Measurements from ENCODE around the gene EPB41L5.
"Not testable (repeated sequence)": the region's sequence is repeated elsewhere in the genome, so short reads cannot be mapped to it uniquely, and the experiment has no call there.

Gene EPB41L5

DNA sequence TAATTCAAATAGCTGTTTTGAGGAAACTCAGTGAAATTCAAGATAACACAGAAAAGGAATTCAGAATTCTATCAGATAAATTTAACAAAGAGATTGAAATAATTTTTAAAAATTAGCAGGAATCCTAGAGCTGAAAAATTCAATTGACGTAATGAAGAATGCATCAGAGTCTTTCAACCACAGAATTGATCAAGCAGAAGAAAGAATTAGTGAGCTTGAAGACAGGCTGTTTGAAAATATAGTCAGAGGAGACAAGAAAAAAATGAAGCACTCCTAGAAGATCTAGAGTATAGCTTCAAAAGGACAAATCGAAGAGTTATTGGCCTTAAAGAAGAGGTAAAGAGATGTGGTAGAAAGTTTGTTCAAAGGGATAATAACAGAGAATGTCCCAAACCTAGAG is 122.1 kb downstream of the EPB41L5 start:
- not testable (repeated sequence) for DNase-seq, H3K4me3 Mint-ChIP-seq, H3K27me3 Mint-ChIP-seq, H3K27ac Mint-ChIP-seq, ATAC-seq, H3K4me1 Mint-ChIP-seq
- peaks cover 11 to 17% of the 10 kb centered on the region in 2 donors for H3K9me3 Mint-ChIP-seq

- H3K27ac Mint-ChIP-seq: no peak overlapping the region
- no peaks in the 10 kb centered on the region for H3K4me1 Mint-ChIP-seq
- DNase-seq: no peak
- no peak overlapping the region for H3K4me3 Mint-ChIP-seq
- H3K27me3 Mint-ChIP-seq: no peaks in the 10 kb centered on the region
- no peaks in the 10 kb centered on the region for H3K9me3 Mint-ChIP-seq
- no peak for ATAC-seq
These were observed 128.0 kb downstream of the EPB41L5 start for GRCh38 chr2:120140866-120141265.

GRCh38 chr2:120141300-120142069 is 128.6 kb downstream of the EPB41L5 start:
- DNase-seq (no peak), ATAC-seq (no peak)
- no peaks in the 10 kb centered on the region for H3K9me3 Mint-ChIP-seq
- H3K4me3 Mint-ChIP-seq: no peak overlapping the region
- H3K27me3 Mint-ChIP-seq: no peaks in the 10 kb centered on the region
- H3K27ac Mint-ChIP-seq: no peak overlapping the region
- no peaks in the 10 kb centered on the region for H3K4me1 Mint-ChIP-seq

- H3K9me3 Mint-ChIP-seq: no peaks in the 10 kb centered on the region
- H3K27ac Mint-ChIP-seq: no peak overlapping the region
- H3K27me3 Mint-ChIP-seq: no peaks in the 10 kb centered on the region
- no peak for ATAC-seq
- no peak for DNase-seq
- no peak overlapping the region for H3K4me3 Mint-ChIP-seq
- no peaks in the 10 kb centered on the region for H3K4me1 Mint-ChIP-seq
These were observed 129.8 kb downstream of the EPB41L5 start for GRCh38 chr2:120142528-120143219.

GRCh38 chr2:120148229-120148628 is 135.4 kb downstream of the EPB41L5 start:
- no peaks in the 10 kb centered on the region for H3K27me3 Mint-ChIP-seq
- DNase-seq: no peak
- no peak overlapping the region for H3K27ac Mint-ChIP-seq
- H3K4me3 Mint-ChIP-seq: no peak overlapping the region
- H3K9me3 Mint-ChIP-seq: peaks cover 6 to 8% of the 10 kb centered on the region in 2 donors
- no peaks in the 10 kb centered on the region for H3K4me1 Mint-ChIP-seq
- no peak for ATAC-seq

DNA sequence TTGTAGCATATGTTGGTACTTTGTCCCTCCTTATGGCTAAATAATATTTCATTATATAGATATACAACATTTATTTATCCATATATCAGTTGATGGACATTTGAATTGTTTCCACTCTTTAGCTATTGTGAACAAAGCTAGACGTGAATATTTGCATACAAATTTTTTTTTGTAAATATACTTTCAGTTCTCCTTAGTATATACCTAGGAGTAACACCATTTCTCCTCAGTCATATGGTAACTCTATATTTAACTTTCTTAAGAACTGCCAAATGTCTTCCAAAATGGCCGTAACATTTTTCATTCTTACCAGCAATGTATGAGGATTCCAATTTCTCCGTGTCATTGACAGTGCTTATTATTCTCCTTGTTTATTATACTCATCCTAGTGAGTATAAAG is 135.8 kb downstream of the EPB41L5 start:
- Mint-ChIP-seq H3K27me3 (no peaks in the 10 kb centered on the region), H3K27ac (no peak overlapping the region), H3K4me1 (no peaks in the 10 kb centered on the region), H3K9me3 (peaks cover 8 to 10% of the 10 kb centered on the region in 2 donors), H3K4me3 (no peak overlapping the region)
- ATAC-seq (no peak), DNase-seq (no peak)

- no peaks in the 10 kb centered on the region for H3K27me3 Mint-ChIP-seq
- DNase-seq (no peak), ATAC-seq (no peak)
- H3K27ac Mint-ChIP-seq: no peak overlapping the region
- no peaks in the 10 kb centered on the region for H3K4me1 Mint-ChIP-seq
- peaks cover 8 to 14% of the 10 kb centered on the region in 2 donors for H3K9me3 Mint-ChIP-seq
- H3K4me3 Mint-ChIP-seq: no peak overlapping the region
These were observed 136.5 kb downstream of the EPB41L5 start for GRCh38 chr2:120149406-120149805.

- no peak overlapping the region for H3K4me3 Mint-ChIP-seq
- H3K9me3 Mint-ChIP-seq: peaks cover 10 to 14% of the 10 kb centered on the region in 2 donors
- H3K27me3 Mint-ChIP-seq: no peaks in the 10 kb centered on the region
- no peak for DNase-seq
- H3K4me1 Mint-ChIP-seq: no peaks in the 10 kb centered on the region
- ATAC-seq: no peak
- no peak overlapping the region for H3K27ac Mint-ChIP-seq
These were observed 137.2 kb downstream of the EPB41L5 start for GRCh38 chr2:120150040-120150482.

DNA sequence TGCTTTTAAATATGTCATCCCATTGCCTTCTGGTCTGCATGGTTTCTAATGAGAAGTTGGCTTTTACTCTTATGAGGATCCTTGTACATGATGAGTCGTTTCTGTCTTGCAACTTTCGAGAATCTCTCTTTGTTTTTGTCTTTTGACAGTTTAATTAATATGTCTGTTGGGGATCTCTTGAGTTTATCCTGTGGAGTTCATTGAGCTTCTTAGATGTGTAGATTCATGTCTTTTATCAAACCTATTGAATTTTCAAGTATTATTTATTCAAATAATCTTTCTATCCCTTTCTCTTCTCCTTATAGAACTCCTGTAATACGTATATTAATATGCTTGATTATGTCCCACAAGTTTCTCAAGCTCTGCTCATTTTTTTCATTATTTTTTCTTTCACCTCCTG is 142.4 kb downstream of the EPB41L5 start:
- Mint-ChIP-seq H3K27me3 (no peaks in the 10 kb centered on the region), H3K4me1 (no peaks in the 10 kb centered on the region), H3K4me3 (no peak overlapping the region), H3K27ac (no peak overlapping the region), H3K9me3 (peaks cover 8 to 19% of the 10 kb centered on the region in 2 donors)
- no peak for ATAC-seq
- DNase-seq: no peak

DNA sequence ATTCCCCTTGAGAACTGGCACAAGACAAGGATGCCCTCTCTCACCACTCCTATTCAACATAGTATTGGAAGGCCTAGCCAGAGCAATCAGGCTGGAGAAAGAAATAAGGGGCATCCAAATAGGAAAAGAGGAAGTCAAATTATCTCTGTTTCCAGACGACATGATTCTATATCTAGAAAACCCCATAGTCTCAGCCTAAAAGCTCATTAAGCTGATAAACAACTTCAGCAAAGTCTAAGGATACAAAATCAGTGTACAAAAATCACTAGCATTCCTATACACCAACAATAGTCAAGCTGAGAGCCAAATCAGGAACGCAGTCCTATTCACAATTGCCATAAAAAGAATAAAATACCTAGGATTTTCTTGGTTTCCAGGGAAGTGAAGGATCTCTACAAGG is 145.8 kb downstream of the EPB41L5 start:
- H3K27ac Mint-ChIP-seq, ATAC-seq, H3K4me3 Mint-ChIP-seq, DNase-seq, H3K4me1 Mint-ChIP-seq, H3K27me3 Mint-ChIP-seq: not testable (repeated sequence)
- H3K9me3 Mint-ChIP-seq: peaks cover 4 to 19% of the 10 kb centered on the region in 2 donors

GRCh38 chr2:120161190-120161589 is 148.3 kb downstream of the EPB41L5 start:
- Mint-ChIP-seq H3K27me3 (no peaks in the 10 kb centered on the region), H3K27ac (no peak overlapping the region), H3K4me1 (no peaks in the 10 kb centered on the region), H3K4me3 (no peak overlapping the region), H3K9me3 (peaks cover 0 to 10% of the 10 kb centered on the region in 2 donors)
- no peak for ATAC-seq
- DNase-seq: no peak

DNA sequence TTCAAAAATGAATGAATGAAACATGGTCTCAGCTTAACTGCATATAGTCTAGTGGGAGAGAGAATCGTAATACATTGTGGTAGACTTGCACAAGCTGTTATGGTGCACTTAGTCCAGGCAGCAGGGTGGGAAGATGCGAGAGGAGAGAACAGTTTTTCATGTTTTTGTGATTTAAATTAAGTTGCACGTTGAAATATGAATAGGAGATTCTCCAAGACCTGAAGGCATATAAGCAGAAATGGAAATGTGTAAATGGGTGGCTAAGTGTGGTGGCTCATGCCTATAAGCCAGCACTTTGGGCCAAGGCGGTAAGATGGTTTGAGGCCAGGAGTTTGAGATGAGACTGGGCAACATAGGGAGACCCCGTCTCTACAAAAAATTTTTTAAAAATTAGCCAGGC is 149.8 kb downstream of the EPB41L5 start:
- H3K9me3 Mint-ChIP-seq: no peaks in the 10 kb centered on the region
- DNase-seq (no peak), ATAC-seq (no peak)
- H3K27ac Mint-ChIP-seq: no peak overlapping the region
- no peaks in the 10 kb centered on the region for H3K4me1 Mint-ChIP-seq
- no peak overlapping the region for H3K4me3 Mint-ChIP-seq
- no peaks in the 10 kb centered on the region for H3K27me3 Mint-ChIP-seq

- Mint-ChIP-seq H3K27ac (no peak overlapping the region), H3K4me3 (no peak overlapping the region), H3K4me1 (no peaks in the 10 kb centered on the region), H3K9me3 (no peaks in the 10 kb centered on the region), H3K27me3 (no peaks in the 10 kb centered on the region)
- ATAC-seq (no peak), DNase-seq (no peak)
These were observed 154.4 kb downstream of the EPB41L5 start for GRCh38 chr2:120167272-120167671.

DNA sequence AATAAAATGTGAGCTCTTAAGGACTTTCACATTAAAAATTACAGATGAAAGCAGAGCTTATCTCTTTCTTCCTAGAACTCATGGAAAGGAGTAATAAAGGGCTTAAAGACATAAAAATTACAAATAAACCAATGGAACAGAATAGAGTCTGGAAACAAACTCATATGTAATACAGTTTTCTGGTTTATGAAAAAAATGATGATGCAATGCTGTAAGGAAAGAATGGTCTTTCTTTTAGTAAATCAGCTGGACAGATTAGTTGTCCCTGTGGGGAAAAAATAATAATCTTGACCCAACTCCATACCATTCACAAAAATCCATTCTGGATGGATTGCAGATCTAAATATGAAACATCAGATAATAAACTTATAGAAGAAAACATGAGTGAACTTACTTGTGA is 156.1 kb downstream of the EPB41L5 start:
- H3K4me1 Mint-ChIP-seq: no peaks in the 10 kb centered on the region
- no peak for ATAC-seq

GRCh38 chr2:120174963-120175581 is 162.2 kb downstream of the EPB41L5 start:
- Mint-ChIP-seq H3K4me1 (peaks cover 25% of the 10 kb centered on the region), H3K27ac (no peak overlapping the region), H3K27me3 (no peaks in the 10 kb centered on the region), H3K4me3 (peak overlapping the region in 1 of 2 donors; percentile 27), H3K9me3 (no peaks in the 10 kb centered on the region)
- ATAC-seq (no peak), DNase-seq (peak in 1 of 2 donors; percentile 16)

More for the DNA sequence above, 156.1 kb downstream of the EPB41L5 start:
- Mint-ChIP-seq H3K9me3 (no peaks in the 10 kb centered on the region), H3K27ac (no peak overlapping the region), H3K4me3 (no peak overlapping the region), H3K27me3 (no peaks in the 10 kb centered on the region)
- no peak for DNase-seq

- H3K4me1 Mint-ChIP-seq: peaks cover 28% of the 10 kb centered on the region
- peak overlapping the region; percentile 94 to 95 for H3K27ac Mint-ChIP-seq
- H3K9me3 Mint-ChIP-seq: no peaks in the 10 kb centered on the region
- H3K4me3 Mint-ChIP-seq: peak overlapping the region in 1 of 2 donors; percentile 91
- DNase-seq (no peak), ATAC-seq (no peak)
- no peaks in the 10 kb centered on the region for H3K27me3 Mint-ChIP-seq
These were observed 163.6 kb downstream of the EPB41L5 start for GRCh38 chr2:120176526-120176925.

Data from stimulated activated naive CD8-positive, alpha-beta T cell treated with anti-CD3 and anti-CD28 coated beads, Interleukin-15, amount 100 ng/mL, for 72 hours (primary cell).